Keratinocyte (primary cell): ENCODE measurements around the gene MRPL57. TPM values are rescaled to one million over a fixed set of nuclear protein-coding genes. Genes with fewer than 3 reads are reported as not detected.
"Not testable (repeated sequence)": the region's sequence is repeated elsewhere in the genome, so short reads cannot be mapped to it uniquely, and the experiment has no call there.

Experiments
- DNase-seq: peaks from one replicate; pipeline ENCODE4 v3.0.0-alpha.2; 2011; ENCODE audit warnings: low read depth, missing footprints, low spot score
- FAIRE-seq: peaks from 2 replicates; lab custom pipeline; 2011; peaks lifted over from hg19 to GRCh38; lab: Jason Lieb, UNC
- H2AFZ ChIP-seq: 2 replicates; pipeline ENCODE4 v1.6.0; 2012; ENCODE audit warnings: low read length, control low read depth, inconsistent platforms; ENCODE audit not compliant: control insufficient read depth
- H3K27ac ChIP-seq: 2 replicates; pipeline ENCODE4 v1.5.1; 2011; ENCODE audit warnings: low read length; ENCODE audit not compliant: control insufficient read depth, insufficient read depth
- H3K27me3 ChIP-seq: 3 replicates; pipeline ENCODE4 v1.6.0; 2011; ENCODE audit warnings: low read length; ENCODE audit not compliant: control insufficient read depth, insufficient read depth; ENCODE audit errors: extremely low read depth
- H3K36me3 ChIP-seq, 2 experiments: 2 replicates in 1 of 2; 3 replicates in 1 of 2; pipeline ENCODE4 v1.5.1; 2011; ENCODE audit warnings: low read length in 2 of 2, mild to moderate bottlenecking in 1 of 2; ENCODE audit not compliant: control insufficient read depth in 2 of 2, insufficient read depth in 2 of 2; ENCODE audit errors: extremely low read depth in 1 of 2
- H3K4me1 ChIP-seq: 3 replicates; pipeline ENCODE4 v1.5.1; 2011; ENCODE audit warnings: low read length; ENCODE audit not compliant: control insufficient read depth, insufficient read depth; ENCODE audit errors: extremely low read depth
- H3K4me2 ChIP-seq: 3 replicates; pipeline ENCODE4 v1.6.0; 2011; ENCODE audit warnings: low read depth, low read length; ENCODE audit not compliant: control insufficient read depth, insufficient read depth; ENCODE audit errors: extremely low read depth
- H3K4me3 ChIP-seq, 3 experiments: fragments of 200-600 bp in 1 of 3; sonication (generic) in 1 of 3; 2 replicates in 2 of 3; 3 replicates in 1 of 3; pipeline ENCODE4 v1.5.1; 2011 to 2016; ENCODE audit warnings: low read length in 3 of 3, mild to moderate bottlenecking in 3 of 3, control low read depth in 2 of 3, inconsistent platforms in 1 of 3, low read depth in 1 of 3, mixed read lengths in 1 of 3, mixed run types in 1 of 3, moderate library complexity in 1 of 3; ENCODE audit not compliant: control insufficient read depth in 2 of 3, insufficient read depth in 2 of 3; ENCODE audit errors: extremely low read depth in 1 of 3
- H3K79me2 ChIP-seq: 2 replicates; pipeline ENCODE4 v1.6.0; 2012; ENCODE audit warnings: low read length; ENCODE audit not compliant: control insufficient read depth, insufficient read depth
- H3K9ac ChIP-seq: 3 replicates; pipeline ENCODE4 v1.6.0; 2011; ENCODE audit warnings: low read length; ENCODE audit not compliant: control insufficient read depth, insufficient read depth; ENCODE audit errors: extremely low read depth
- H3K9me1 ChIP-seq: 3 replicates; pipeline ENCODE4 v1.6.0; 2011; ENCODE audit warnings: low read length; ENCODE audit not compliant: control insufficient read depth, insufficient read depth; ENCODE audit errors: extremely low read depth
- H3K9me3 ChIP-seq: 2 replicates; pipeline ENCODE4 v1.5.1; 2012; ENCODE audit warnings: low read depth, low read length; ENCODE audit not compliant: control insufficient read depth
- H4K20me1 ChIP-seq: 3 replicates; pipeline ENCODE4 v1.6.0; 2011; ENCODE audit warnings: low read length; ENCODE audit not compliant: control insufficient read depth, insufficient read depth; ENCODE audit errors: extremely low read depth
- CTCF ChIP-seq, 3 experiments: IDR thresholded peaks in 1 of 3; conservative IDR thresholded peaks in 1 of 3; optimal IDR thresholded peaks in 1 of 3; 2 replicates in 2 of 3; 3 replicates in 1 of 3; pipeline versions ENCODE3 to v1.5.1; 2011; ENCODE audit warnings: low read length in 3 of 3, mild to moderate bottlenecking in 3 of 3, moderate library complexity in 2 of 3, control low read depth in 1 of 3, inconsistent platforms in 1 of 3; ENCODE audit not compliant: insufficient read depth in 2 of 3; ENCODE audit errors: extremely low read depth in 1 of 3
- EZH2 ChIP-seq: IDR thresholded peaks from one replicate; pipeline ENCODE4 v1.6.1; 2012; ENCODE audit warnings: inconsistent platforms, mild to moderate bottlenecking, low read length, moderate library complexity
- dilution Hi-C: fragments of 300-500 bp; cut with MboI; formaldehyde crosslinking; loops from one replicate; pipeline ENCODE4 v1.7.0; 2020; ENCODE audit warnings: low sequenced_read_pairs; ENCODE audit not compliant: extremely low pct_ligation_motif_present
- polyA plus RNA-seq, 5 experiments: library from polyadenylated mRNA; depleted of rRNA in 3 of 5; stranded (reverse) in 3 of 5; stranded (forward) in 1 of 5; unstranded in 1 of 5; fragments of >200 nt; gene quantifications; 1 replicate in 1 of 5; 2 replicates in 3 of 5; 3 replicates in 1 of 5; pipeline versions ENCODE4 v1.2.1 to v1.2.3, GENCODE V29; 2011 to 2012; ENCODE audit warnings: missing spikeins in 2 of 5, low read depth in 1 of 5, low replicate concordance in 1 of 5

MRPL57 gene
- polyA plus RNA-seq, 1 donor (not counting 4 experiments of a cell fraction or from before 2014, with no cell fraction given) = 18.3 TPM

GRCh38 chr13:21133077-21133476, 43.4 kb upstream of the MRPL57 start:
- FAIRE-seq (no peak), DNase-seq (no peak)
- no peak overlapping the region for H3K4me3 ChIP-seq
- no peak overlapping the region for H2AFZ ChIP-seq
- no peaks in the 10 kb centered on the region for H3K27me3 ChIP-seq
- H3K4me2 ChIP-seq = no peak overlapping the region
- no peak overlapping the region for H3K27ac ChIP-seq
- dilution Hi-C loops = no loop called here
- no peak overlapping the region for H3K9ac ChIP-seq
- no peak for TF ChIP-seq EZH2
- TF ChIP-seq CTCF (optimal IDR thresholded peaks at IDR 0.05 in 1 of 3, IDR thresholded peaks at IDR 0.05 in 1 of 3, conservative IDR thresholded peaks at IDR 0.05 in 1 of 3; ENCODE audit: extremely low read depth in 1 of 3, insufficient read depth in 2 of 3, low read length in 3 of 3) = no peak
- H3K9me3 ChIP-seq = no peaks in the 10 kb centered on the region
- no peaks in the 10 kb centered on the region for H3K4me1 ChIP-seq
- no peaks in the 10 kb centered on the region for H3K36me3 ChIP-seq
- no peaks in the 10 kb centered on the region for H3K9me1 ChIP-seq
- H4K20me1 ChIP-seq = no peaks in the 10 kb centered on the region
- no peaks in the 10 kb centered on the region for H3K79me2 ChIP-seq

- no peaks in the 10 kb centered on the region for H3K79me2 ChIP-seq
- no peak for DNase-seq
- no peak overlapping the region for H3K9ac ChIP-seq
- no peaks in the 10 kb centered on the region for H4K20me1 ChIP-seq
- peaks cover under 1% of the 10 kb centered on the region for H3K4me1 ChIP-seq
- dilution Hi-C loops = no loop called here
- TF ChIP-seq CTCF (optimal IDR thresholded peaks at IDR 0.05 in 1 of 3, IDR thresholded peaks at IDR 0.05 in 1 of 3, conservative IDR thresholded peaks at IDR 0.05 in 1 of 3; ENCODE audit: extremely low read depth in 1 of 3, insufficient read depth in 2 of 3, low read length in 3 of 3) (no peak), EZH2 (no peak)
- H3K36me3 ChIP-seq = no peaks in the 10 kb centered on the region
- no peak for FAIRE-seq
- H3K4me3 ChIP-seq = no peak overlapping the region
- no peak overlapping the region for H2AFZ ChIP-seq
- no peaks in the 10 kb centered on the region for H3K9me1 ChIP-seq
- no peaks in the 10 kb centered on the region for H3K27me3 ChIP-seq
- H3K27ac ChIP-seq = no peak overlapping the region
- no peak overlapping the region for H3K4me2 ChIP-seq
- H3K9me3 ChIP-seq = no peaks in the 10 kb centered on the region
Measured at GRCh38 chr13:21134475-21134874, 42.0 kb upstream of the MRPL57 start.

- not testable (repeated sequence) for H3K27me3 ChIP-seq, H3K4me3 ChIP-seq
Measured at GRCh38 chr13:21135833-21136232, 40.6 kb upstream of the MRPL57 start.

More at GRCh38 chr13:21135833-21136232, 40.6 kb upstream of the MRPL57 start:
- dilution Hi-C loops, DNase-seq, H3K9ac ChIP-seq, H3K36me3 ChIP-seq, H4K20me1 ChIP-seq, H3K79me2 ChIP-seq, H3K4me1 ChIP-seq, H3K9me3 ChIP-seq, FAIRE-seq, H3K9me1 ChIP-seq, H3K4me2 ChIP-seq, H3K27ac ChIP-seq, H2AFZ ChIP-seq: not testable (repeated sequence)
